GM12891 (cell line): Measurements from ENCODE around the gene NDFIP2.

Experiments
- POLR2A ChIP-seq: IDR thresholded peaks from 2 replicates; pipeline ENCODE4 v1.6.1; 2011; ENCODE audit warnings: low read depth, low read length, control low read depth
- POLR2AphosphoS5 ChIP-seq: IDR thresholded peaks from 2 replicates; pipeline ENCODE4 v1.6.1; 2011; ENCODE audit warnings: low read depth, low read length, control low read depth
- TAF1 ChIP-seq: IDR thresholded peaks from 2 replicates; pipeline ENCODE4 v1.6.1; 2011; ENCODE audit warnings: low read depth, low read length, control low read depth

- TF ChIP-seq POLR2A: no peak
- TF ChIP-seq POLR2AphosphoS5: no peak
- no peak for TF ChIP-seq TAF1
These were observed 62.9 kb downstream of the NDFIP2 start for GRCh38 chr13:79543883-79544282.
